ENCODE measurements around the gene PITPNC1. TPM values are rescaled to one million over a fixed set of nuclear protein-coding genes. Genes with fewer than 3 reads are reported as not detected.

PITPNC1 gene
- total RNA-seq, 1 experiment from 2014 or later = 20.8 TPM

- Histone ChIP-seq H3K36me3 (ENCODE audit: control insufficient read depth, insufficient read depth, low read length) (no peaks in the 10 kb centered on the region), H3K4me1 (ENCODE audit: control insufficient read depth, insufficient read depth, low read length) (no peaks in the 10 kb centered on the region), H3K9me3 (ENCODE audit: control insufficient read depth, insufficient read depth, low read depth, low read length) (no peaks in the 10 kb centered on the region), H3K27me3 (ENCODE audit: control insufficient read depth, insufficient read depth, low read length) (no peaks in the 10 kb centered on the region), H3K4me3 (ENCODE audit: low read depth in 2 of 2, low read length in 2 of 2) (no peak overlapping the region), H3K27ac (ENCODE audit: low read length) (no peak overlapping the region)
- TF ChIP-seq TCF7L2 (IDR thresholded peaks at IDR 0.05; ENCODE audit: low read depth, low read length) (no peak), SIN3A (IDR thresholded peaks at IDR 0.05; ENCODE audit: borderline replicate concordance, insufficient read depth, low read depth, low read length) (no peak), REST (IDR thresholded peaks at IDR 0.05; ENCODE audit: insufficient read depth in 1 of 2, low read depth in 2 of 2, low read length in 1 of 2) (no peak), POLR2AphosphoS5 (IDR thresholded peaks at IDR 0.05; ENCODE audit: low read depth, low read length) (no peak), CTCF (IDR thresholded peaks at IDR 0.05) (no peak)
- ChIA-PET POLR2A (no interaction called here), CTCF (no interaction called here)
- ATAC-seq (no peak), DNase-seq (ENCODE audit: low read depth, low spot score) (no peak)
- no TSS peak for BruUV-seq (replicated peaks)
- intact Hi-C loops (cut with micrococcal nuclease; ENCODE audit: unreplicated experiment) = no loop called here
- in situ Hi-C loops (cut with HindIII; ENCODE audit: low pct_unique_long_range_greater_than_20kb, low sequenced_read_pairs) = no loop called here
These were observed 107.2 kb downstream of the PITPNC1 start for GRCh38 chr17:67484261-67484660.

- no TSS peak for BruUV-seq (replicated peaks)
- ChIA-PET POLR2A (no interaction called here), CTCF (no interaction called here)
- in situ Hi-C loops (cut with HindIII; ENCODE audit: low pct_unique_long_range_greater_than_20kb, low sequenced_read_pairs) = no loop called here
- Histone ChIP-seq H3K4me1 (ENCODE audit: control insufficient read depth, insufficient read depth, low read length) (peaks cover 2% of the 10 kb centered on the region; the same call in 1 of the 2 replicates), H3K27ac (ENCODE audit: low read length) (no peak overlapping the region), H3K4me3 (ENCODE audit: low read depth in 2 of 2, low read length in 2 of 2) (no peak overlapping the region), H3K36me3 (ENCODE audit: control insufficient read depth, insufficient read depth, low read length) (no peaks in the 10 kb centered on the region), H3K27me3 (ENCODE audit: control insufficient read depth, insufficient read depth, low read length) (no peaks in the 10 kb centered on the region), H3K9me3 (ENCODE audit: control insufficient read depth, insufficient read depth, low read depth, low read length) (no peaks in the 10 kb centered on the region)
- intact Hi-C loops (cut with micrococcal nuclease; ENCODE audit: unreplicated experiment) = no loop called here
- no peak for ATAC-seq
- no peak for TF ChIP-seq TCF7L2 (IDR thresholded peaks at IDR 0.05; ENCODE audit: low read depth, low read length)
- TF ChIP-seq SIN3A (IDR thresholded peaks at IDR 0.05; ENCODE audit: borderline replicate concordance, insufficient read depth, low read depth, low read length) = no peak
- TF ChIP-seq REST (IDR thresholded peaks at IDR 0.05; ENCODE audit: insufficient read depth in 1 of 2, low read depth in 2 of 2, low read length in 1 of 2) = no peak
- TF ChIP-seq CTCF (IDR thresholded peaks at IDR 0.05) = no peak
- no peak for TF ChIP-seq POLR2AphosphoS5 (IDR thresholded peaks at IDR 0.05; ENCODE audit: low read depth, low read length)
- no peak for DNase-seq (ENCODE audit: low read depth, low spot score)
These were observed 108.6 kb downstream of the PITPNC1 start for GRCh38 chr17:67485666-67486065.

All from Panc1 (cell line).